Liver (tissue), 3 donors: ENCODE data around the gene PLLP.

Experiments
- JUND ChIP-seq, 2 donors: IDR thresholded peaks; 2 replicates each; pipeline ENCODE4 v1.6.1; 2016; ENCODE audit warnings: antibody characterized with exemption in 2 of 2
- NR2F2 ChIP-seq: IDR thresholded peaks from 2 replicates; pipeline ENCODE4 v1.6.1; 2016; ENCODE audit warnings: antibody characterized with exemption
- RAD21 ChIP-seq, 2 donors: IDR thresholded peaks; 2 replicates each; pipeline ENCODE4 v1.6.1; 2016; ENCODE audit warnings: antibody characterized with exemption in 2 of 2, mild to moderate bottlenecking in 2 of 2
- REST ChIP-seq: IDR thresholded peaks from 2 replicates; pipeline ENCODE4 v1.6.1; 2016; ENCODE audit warnings: antibody characterized with exemption, mild to moderate bottlenecking
- YY1 ChIP-seq: IDR thresholded peaks from 2 replicates; pipeline ENCODE4 v1.6.1; 2016; ENCODE audit warnings: antibody characterized with exemption, mild to moderate bottlenecking
- ZBTB33 ChIP-seq: IDR thresholded peaks from 2 replicates; pipeline ENCODE4 v1.6.1; 2016; ENCODE audit warnings: antibody characterized with exemption
- TF ChIP-seq, protein P1 (sequence below): fragments of 150-350 bp; IDR thresholded peaks from 2 replicates; pipeline ENCODE4 v1.5.1; 2017; ENCODE audit warnings: improper control_type of control experiment, low read depth, low read length; ENCODE audit not compliant: missing input control
- TF ChIP-seq, protein P2 (sequence below): IDR thresholded peaks from 2 replicates; pipeline ENCODE4 v1.6.1; 2016; ENCODE audit warnings: antibody characterized with exemption
- donor health status: healthy.
- donor health status: healthy.

- TF ChIP-seq, protein P1, sequence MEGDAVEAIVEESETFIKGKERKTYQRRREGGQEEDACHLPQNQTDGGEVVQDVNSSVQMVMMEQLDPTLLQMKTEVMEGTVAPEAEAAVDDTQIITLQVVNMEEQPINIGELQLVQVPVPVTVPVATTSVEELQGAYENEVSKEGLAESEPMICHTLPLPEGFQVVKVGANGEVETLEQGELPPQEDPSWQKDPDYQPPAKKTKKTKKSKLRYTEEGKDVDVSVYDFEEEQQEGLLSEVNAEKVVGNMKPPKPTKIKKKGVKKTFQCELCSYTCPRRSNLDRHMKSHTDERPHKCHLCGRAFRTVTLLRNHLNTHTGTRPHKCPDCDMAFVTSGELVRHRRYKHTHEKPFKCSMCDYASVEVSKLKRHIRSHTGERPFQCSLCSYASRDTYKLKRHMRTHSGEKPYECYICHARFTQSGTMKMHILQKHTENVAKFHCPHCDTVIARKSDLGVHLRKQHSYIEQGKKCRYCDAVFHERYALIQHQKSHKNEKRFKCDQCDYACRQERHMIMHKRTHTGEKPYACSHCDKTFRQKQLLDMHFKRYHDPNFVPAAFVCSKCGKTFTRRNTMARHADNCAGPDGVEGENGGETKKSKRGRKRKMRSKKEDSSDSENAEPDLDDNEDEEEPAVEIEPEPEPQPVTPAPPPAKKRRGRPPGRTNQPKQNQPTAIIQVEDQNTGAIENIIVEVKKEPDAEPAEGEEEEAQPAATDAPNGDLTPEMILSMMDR = no peak
- TF ChIP-seq JUND (IDR thresholded peaks at IDR 0.05) (no peak), ZBTB33 (no peak), NR2F2 (no peak), RAD21 (IDR thresholded peaks at IDR 0.05) (no peak), YY1 (no peak), REST (no peak)
- TF ChIP-seq, protein P2, sequence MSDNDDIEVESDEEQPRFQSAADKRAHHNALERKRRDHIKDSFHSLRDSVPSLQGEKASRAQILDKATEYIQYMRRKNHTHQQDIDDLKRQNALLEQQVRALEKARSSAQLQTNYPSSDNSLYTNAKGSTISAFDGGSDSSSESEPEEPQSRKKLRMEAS = no peak
Observed at GRCh38 chr16:57303021-57303909, 18.8 kb upstream of the PLLP start.
